IPS DF 19.7 (cell line): Measurements from ENCODE around the gene PKNOX2.

ENCODE experiments used
- DNase-seq: peaks from one replicate; pipeline ENCODE4 v3.0.0-alpha.2; 2013; ENCODE audit warnings: low read depth, low spot score

PKNOX2 gene

DNA sequence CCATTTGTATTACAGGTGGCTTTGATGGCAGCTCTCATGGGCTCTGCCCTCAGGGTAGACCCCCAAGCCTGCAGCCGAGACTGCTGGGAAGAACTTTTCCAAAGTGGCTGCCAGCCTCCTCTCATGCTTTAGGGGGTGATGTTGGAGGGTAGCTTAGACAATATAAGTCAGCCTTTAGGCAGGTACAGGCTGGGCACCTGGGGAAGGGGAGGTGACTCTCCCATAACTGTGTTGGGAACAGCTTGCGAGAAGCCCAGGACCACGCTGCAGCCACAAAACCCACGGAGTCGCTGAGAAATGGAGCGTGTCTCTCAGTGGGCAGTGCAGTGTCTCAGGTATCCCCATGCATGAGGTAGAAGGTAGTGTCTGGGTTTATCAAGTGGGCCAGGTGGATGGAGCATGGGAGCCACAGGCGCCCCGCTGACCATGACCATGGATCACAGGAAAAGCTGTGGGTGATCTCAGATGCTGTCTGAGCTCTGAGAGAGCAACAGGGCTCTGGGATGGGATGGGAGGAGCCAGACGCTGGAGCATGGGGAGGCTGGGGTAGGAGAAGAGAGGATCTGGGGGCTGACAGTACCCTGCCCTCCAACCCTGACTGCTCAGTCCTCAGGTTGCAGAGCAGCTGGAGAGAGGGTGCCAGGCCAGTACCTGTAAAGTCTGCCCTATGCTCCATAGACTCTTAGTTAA lies 216.3 kb downstream of the PKNOX2 start:
- DNase-seq: no peak

- no peak for DNase-seq
These were observed 217.0 kb downstream of the PKNOX2 start for GRCh38 chr11:125381499-125382044.

DNA sequence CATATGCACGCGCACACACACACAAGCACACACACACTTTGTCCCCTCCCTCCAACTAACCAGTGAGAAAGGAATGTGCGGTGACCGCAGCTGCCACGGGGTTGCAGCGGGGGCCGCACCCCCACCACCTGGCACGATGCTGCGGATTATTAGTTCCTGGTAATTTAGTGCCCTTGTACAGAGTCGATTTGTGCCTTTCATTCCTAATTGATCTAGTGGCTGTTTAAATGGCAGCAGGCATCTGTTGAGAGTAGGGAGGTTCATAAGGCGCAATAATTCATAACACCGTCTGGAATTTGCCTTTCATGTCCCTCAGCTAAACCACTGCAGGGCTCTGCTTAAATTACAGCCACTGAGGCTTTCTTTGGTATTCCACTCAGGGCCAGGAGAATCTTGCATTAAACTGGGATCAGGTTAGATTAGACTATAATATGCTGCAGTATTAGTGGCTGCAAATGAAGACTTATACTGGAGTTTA lies 217.8 kb downstream of the PKNOX2 start:
- DNase-seq: no peak

DNA sequence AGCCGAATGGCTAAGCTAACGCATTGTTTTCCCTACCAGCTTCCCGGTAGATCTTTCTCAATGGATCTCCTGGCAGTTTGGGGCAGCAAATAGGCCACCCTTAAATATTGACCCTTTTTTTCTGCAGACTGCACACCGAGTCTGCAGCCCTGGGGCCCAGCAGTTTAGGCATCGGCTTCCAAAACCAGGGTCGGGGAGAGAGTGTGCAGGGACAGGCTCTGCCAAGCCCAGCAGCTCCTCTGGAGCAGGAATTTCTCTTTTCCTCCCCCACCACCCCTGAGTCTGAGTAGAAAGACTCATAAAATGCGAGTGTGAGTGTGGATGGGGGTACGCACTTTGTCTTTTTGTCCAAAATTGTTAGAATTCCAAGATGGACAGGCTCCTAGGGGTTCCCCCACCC lies 218.3 kb downstream of the PKNOX2 start:
- DNase-seq: no peak

DNA sequence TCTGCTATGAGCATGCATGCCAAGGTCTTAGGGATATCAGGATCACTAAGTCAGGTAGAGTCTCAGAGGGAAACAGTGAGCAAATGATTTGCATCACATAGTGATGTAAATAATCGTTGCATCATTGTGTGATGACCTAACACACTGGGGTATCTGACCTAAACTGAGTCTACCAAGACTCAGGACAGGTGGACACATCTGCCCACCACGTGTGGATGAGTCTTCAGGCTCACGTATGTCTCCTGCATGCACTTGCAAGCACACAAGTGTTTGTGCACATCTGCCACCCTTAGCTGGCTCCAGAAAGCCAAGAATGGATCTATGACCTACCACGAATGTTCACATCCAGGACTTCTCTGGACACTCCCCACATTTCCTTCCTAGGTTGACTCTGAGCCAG lies 220.3 kb downstream of the PKNOX2 start:
- DNase-seq: no peak

DNA sequence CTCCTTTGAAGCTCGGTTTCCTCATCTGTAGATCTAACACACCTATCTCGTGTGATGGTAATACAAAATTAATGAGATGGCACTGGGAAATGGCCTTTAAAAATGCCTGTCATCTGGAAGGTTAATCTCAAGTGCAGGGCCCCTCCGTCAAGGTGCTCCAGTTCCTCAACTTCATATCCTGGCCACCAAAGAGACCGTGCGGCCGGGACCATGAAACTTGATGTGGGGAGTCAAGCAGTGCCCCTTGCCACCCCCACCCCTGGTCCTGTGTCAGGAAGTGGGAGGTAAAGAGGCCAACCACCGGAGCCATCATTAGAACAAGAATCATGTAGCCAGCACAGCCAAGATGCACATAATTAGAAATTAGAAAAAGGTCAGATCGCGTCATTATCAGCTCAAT lies 223.3 kb downstream of the PKNOX2 start:
- DNase-seq: no peak

GRCh38 chr11:125388611-125389010 lies 224.1 kb downstream of the PKNOX2 start:
- no peak for DNase-seq

DNA sequence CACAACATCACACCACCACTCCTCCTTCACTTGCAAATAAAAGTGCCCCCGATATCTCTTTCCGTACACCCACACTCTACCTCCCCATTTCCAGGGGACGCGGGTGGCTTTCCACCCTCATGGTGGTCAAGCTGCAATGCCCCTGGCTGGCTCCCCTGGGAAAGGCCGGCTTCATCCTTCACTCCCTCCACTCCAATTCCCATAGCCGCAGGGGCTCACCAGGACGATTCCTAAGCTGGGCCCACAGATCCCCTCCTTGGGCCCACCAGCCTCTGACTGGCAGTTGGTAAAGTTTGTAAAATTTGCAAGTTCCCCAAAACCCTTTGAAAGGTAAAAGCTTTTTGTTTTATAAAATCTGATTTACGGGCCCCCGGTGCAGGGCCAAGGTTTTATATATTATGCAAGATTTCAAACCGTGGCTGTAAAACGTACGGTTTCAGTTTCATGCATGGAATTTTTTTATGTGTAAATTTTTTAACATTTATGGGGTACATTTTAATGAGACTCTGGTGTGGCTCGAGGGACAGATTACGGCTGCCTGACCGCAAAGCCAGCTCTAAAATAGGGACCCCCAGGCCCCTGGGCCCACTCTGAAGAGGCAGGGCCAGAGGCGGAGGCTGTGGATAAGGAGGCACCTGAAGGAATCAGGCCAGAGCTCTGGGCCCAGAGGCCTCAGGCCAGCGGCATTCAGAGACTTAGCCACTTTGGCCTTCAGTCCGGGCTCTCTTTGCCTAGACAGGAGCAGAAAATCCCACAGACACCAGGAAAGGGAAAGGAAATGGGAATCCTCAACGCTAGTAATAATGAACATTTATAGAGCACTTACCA lies 225.0 kb downstream of the PKNOX2 start:
- DNase-seq: no peak

DNA sequence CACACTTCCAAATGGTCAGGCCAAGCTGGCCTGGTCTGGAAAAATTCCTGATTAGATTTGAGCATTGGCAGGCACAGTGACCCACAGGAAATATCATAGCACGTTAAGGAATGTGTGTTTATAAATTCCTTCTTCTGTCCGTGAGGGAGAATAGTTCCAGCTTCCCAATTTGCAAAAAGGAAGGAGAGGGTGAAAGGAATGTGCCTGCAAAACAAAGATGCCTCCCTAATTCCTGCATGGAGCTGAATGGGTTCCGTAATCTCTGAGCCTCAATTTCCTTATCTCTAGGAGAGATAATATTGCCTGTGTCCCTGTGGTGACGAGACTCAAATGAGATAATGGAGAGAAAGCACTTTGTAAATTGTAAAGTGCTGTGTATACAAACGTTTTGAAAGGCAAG lies 226.4 kb downstream of the PKNOX2 start:
- DNase-seq: no peak

GRCh38 chr11:125393331-125393730 lies 228.8 kb downstream of the PKNOX2 start:
- no peak for DNase-seq

- no peak for DNase-seq
These were observed 229.7 kb downstream of the PKNOX2 start for GRCh38 chr11:125394296-125394695.

- no peak for DNase-seq
These were observed 232.9 kb downstream of the PKNOX2 start for GRCh38 chr11:125397421-125397820.

GRCh38 chr11:125398475-125398874 lies 233.9 kb downstream of the PKNOX2 start:
- no peak for DNase-seq

DNA sequence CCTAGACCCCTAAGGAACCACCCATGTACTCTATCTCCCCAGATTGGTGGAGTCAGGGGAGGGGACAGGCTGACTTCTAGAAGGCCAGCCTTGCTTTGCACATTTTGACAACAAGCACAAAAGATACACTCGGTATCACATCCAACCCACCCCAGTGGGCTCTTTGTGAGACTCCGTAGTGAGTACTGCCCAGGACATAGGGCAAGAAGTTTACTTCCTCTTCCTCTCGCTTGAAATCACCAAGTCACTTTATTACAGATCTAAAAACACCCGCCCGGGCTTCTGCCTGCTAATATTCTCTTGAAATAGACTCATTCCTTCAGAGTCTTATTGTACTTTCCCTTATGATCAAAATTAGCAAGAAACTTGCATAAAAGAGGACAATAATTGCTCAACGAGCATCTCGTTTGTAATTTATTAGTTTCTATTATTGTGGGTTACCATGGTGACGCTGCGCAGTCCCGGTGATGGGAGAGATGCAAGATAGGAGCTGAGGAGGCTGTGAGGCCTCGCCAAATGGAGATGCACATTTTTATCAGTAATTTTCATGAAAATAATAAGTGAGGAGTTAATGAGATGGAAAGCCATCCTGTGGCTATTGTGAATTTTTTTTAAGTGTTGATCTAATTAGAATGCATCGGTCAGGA lies 234.6 kb downstream of the PKNOX2 start:
- DNase-seq: no peak

GRCh38 chr11:125399945-125400344 lies 235.4 kb downstream of the PKNOX2 start:
- no peak for DNase-seq

- no peak for DNase-seq
These were observed 236.7 kb downstream of the PKNOX2 start for GRCh38 chr11:125401235-125401634.

DNA sequence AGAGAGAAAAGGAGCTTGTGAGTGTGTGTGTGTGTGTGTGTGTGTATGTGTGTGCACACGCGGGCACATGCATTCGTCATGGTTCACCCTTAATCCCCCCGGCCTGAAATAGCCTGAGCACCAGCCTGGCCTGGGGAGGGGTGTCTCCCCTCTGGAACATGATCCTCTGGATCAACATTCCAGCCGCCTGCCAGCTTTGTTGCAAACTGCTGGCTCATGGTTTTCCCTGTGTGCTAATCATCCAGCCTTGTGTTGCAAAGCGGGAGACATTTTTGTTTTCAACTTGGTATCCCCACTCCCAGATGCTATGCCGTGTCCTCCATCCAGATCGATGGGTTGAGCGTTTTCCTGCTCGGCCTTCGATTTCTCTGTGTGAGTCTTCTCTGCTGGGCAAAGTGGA lies 237.2 kb downstream of the PKNOX2 start:
- no peak for DNase-seq

GRCh38 chr11:125402435-125402834 lies 237.9 kb downstream of the PKNOX2 start:
- no peak for DNase-seq

GRCh38 chr11:125404157-125404810 lies 239.7 kb downstream of the PKNOX2 start:
- DNase-seq: no peak

DNA sequence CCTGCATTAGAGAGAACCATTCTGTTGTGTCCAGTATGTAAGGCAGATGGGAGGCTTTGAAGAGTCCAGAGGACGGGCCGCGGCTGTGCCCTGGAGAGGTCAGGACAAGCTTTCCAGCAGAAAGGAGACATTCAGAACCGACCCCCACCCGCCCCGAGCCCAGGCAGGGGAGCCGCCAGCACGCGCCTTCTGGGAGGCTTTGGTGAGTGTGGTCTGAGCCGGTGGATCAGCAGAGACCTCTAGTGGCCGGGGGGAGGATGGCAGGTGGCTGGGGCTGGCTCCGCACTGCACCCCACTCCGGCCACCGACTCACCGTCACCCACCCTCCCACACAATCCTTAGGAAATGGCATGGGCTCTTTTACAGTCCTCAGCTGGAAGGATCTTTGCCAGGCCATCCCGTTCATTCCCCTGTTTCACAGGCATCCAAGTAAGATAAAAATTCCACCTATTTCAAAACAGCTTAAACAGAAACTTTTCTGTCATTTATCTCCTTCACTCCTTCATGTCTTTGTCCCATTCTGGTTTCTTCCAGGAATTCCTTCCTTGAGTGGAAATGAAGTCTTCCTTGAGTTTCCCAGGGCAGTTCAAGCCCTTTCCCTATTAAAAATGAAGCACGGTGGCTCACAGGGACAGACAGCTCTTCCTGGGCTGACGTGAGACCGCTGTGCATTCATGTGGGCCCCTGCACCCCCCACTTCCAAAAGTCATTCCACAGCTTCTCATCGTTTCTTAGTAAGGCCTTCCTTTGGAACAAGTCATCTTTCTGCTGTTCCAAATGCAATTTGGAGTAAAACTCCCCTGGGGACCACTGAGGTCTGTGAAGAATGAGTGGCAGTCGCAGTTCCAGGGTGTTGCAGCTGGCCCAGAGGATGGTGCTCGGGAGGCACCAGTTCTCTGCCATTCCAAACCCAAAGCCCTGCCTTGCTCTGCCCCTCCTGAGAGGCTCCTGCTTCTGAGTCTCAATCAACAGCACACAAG lies 240.6 kb downstream of the PKNOX2 start:
- DNase-seq: no peak

- DNase-seq: no peak
These were observed 242.5 kb downstream of the PKNOX2 start for GRCh38 chr11:125407046-125407445.
